BE2C (cell line): ENCODE measurements around the gene CFAP299.

Source experiments
- DNase-seq: peaks from one replicate; pipeline ENCODE4 v3.0.0-alpha.2; 2020
- H3K27me3 ChIP-seq: fragments of 250-450 bp; sonication (Bioruptor Pico); 2 replicates; pipeline ENCODE4 v1.5.1; 2020; ENCODE audit warnings: mild to moderate bottlenecking
- H3K36me3 ChIP-seq: fragments of 250-450 bp; sonication (Bioruptor Pico); 2 replicates; pipeline ENCODE4 v1.5.1; 2020; ENCODE audit warnings: mild to moderate bottlenecking
- H3K4me1 ChIP-seq: fragments of 250-450 bp; sonication (Bioruptor Pico); 2 replicates; pipeline ENCODE4 v1.5.1; 2020
- H3K4me3 ChIP-seq: 2 replicates; pipeline ENCODE4 v1.5.1; 2011; ENCODE audit warnings: low read depth, low read length
- H3K9me3 ChIP-seq: fragments of 250-450 bp; sonication (Bioruptor Pico); 2 replicates; pipeline ENCODE4 v1.5.1; 2020
- CTCF ChIP-seq: IDR thresholded peaks from 2 replicates; pipeline ENCODE4 v1.5.1; 2012; ENCODE audit warnings: mild to moderate bottlenecking, low read depth, low read length

The CFAP299 gene

GRCh38 chr4:80422727-80423404, 87.3 kb downstream of the CFAP299 start:
- H3K4me1 ChIP-seq: no peaks in the 10 kb centered on the region
- no peak for TF ChIP-seq CTCF
- no peak for DNase-seq
- H3K36me3 ChIP-seq: no peaks in the 10 kb centered on the region
- no peaks in the 10 kb centered on the region for H3K27me3 ChIP-seq
- H3K9me3 ChIP-seq: no peaks in the 10 kb centered on the region
- H3K4me3 ChIP-seq: no peak overlapping the region

GRCh38 chr4:80423553-80424224, 88.2 kb downstream of the CFAP299 start:
- H3K4me1 ChIP-seq: no peaks in the 10 kb centered on the region
- no peaks in the 10 kb centered on the region for H3K9me3 ChIP-seq
- TF ChIP-seq CTCF: no peak
- no peak overlapping the region for H3K4me3 ChIP-seq
- H3K36me3 ChIP-seq: no peaks in the 10 kb centered on the region
- DNase-seq: no peak
- no peaks in the 10 kb centered on the region for H3K27me3 ChIP-seq

- no peak for DNase-seq
- Histone ChIP-seq H3K9me3 (no peaks in the 10 kb centered on the region), H3K27me3 (no peaks in the 10 kb centered on the region), H3K4me3 (no peak overlapping the region), H3K4me1 (no peaks in the 10 kb centered on the region), H3K36me3 (no peaks in the 10 kb centered on the region)
- no peak for TF ChIP-seq CTCF
Measured at GRCh38 chr4:80424225-80424581, 88.7 kb downstream of the CFAP299 start.

- Histone ChIP-seq H3K9me3 (no peaks in the 10 kb centered on the region), H3K4me3 (no peak overlapping the region), H3K27me3 (no peaks in the 10 kb centered on the region), H3K36me3 (no peaks in the 10 kb centered on the region), H3K4me1 (no peaks in the 10 kb centered on the region)
- no peak for DNase-seq
- no peak for TF ChIP-seq CTCF
Measured at GRCh38 chr4:80425124-80426100, 89.9 kb downstream of the CFAP299 start.

- Histone ChIP-seq H3K27me3 (no peaks in the 10 kb centered on the region), H3K4me1 (no peaks in the 10 kb centered on the region), H3K36me3 (no peaks in the 10 kb centered on the region), H3K4me3 (no peak overlapping the region), H3K9me3 (no peaks in the 10 kb centered on the region)
- no peak for DNase-seq
- no peak for TF ChIP-seq CTCF
Measured at GRCh38 chr4:80431203-80431965, 95.9 kb downstream of the CFAP299 start.
